NCI-H2171 treated with DMSO at 0.1 percent for 48 hours (cell line): Measurements from ENCODE around the gene DCTN3.

Source experiments
- DNase-seq: peaks from one replicate; lab custom pipeline; 2025; lab: John Stamatoyannopoulos, UW

Gene DCTN3

GRCh38 chr9:34623374-34624235 is 3.3 kb upstream of the DCTN3 start:
- DNase-seq = no peak

GRCh38 chr9:34615132-34615531 is 5.2 kb downstream of the DCTN3 start:
- DNase-seq = no peak

- DNase-seq = peak; percentile 47
These were observed 7.4 kb downstream of the DCTN3 start for GRCh38 chr9:34612788-34613390.

GRCh38 chr9:34611811-34612787 is 8.2 kb downstream of the DCTN3 start, which contains the start of gene RPP25L:
Gene RPP25L, minus strand, starts transcription at chr9:34612097. Its CDS starts 801 bp downstream, at chr9:34611296.
- peak; percentile 43 for DNase-seq

GRCh38 chr9:34611251-34611810 is 9.0 kb downstream of the DCTN3 start:
- no peak for DNase-seq

- no peak for DNase-seq
These were observed 9.7 kb downstream of the DCTN3 start for GRCh38 chr9:34610434-34611206.

GRCh38 chr9:34607331-34607730 is 13.0 kb downstream of the DCTN3 start:
- DNase-seq = no peak

- DNase-seq = no peak
These were observed 13.4 kb downstream of the DCTN3 start for GRCh38 chr9:34606905-34607304.

- no peak for DNase-seq
These were observed 14.1 kb downstream of the DCTN3 start for GRCh38 chr9:34606190-34606589.

GRCh38 chr9:34603610-34604231 is 16.6 kb downstream of the DCTN3 start:
- DNase-seq = peak; percentile 48

GRCh38 chr9:34601937-34602573 is 18.2 kb downstream of the DCTN3 start:
- DNase-seq = no peak

GRCh38 chr9:34600908-34601307 is 19.4 kb downstream of the DCTN3 start:
- DNase-seq = no peak

GRCh38 chr9:34599546-34599945 is 20.7 kb downstream of the DCTN3 start:
- DNase-seq = no peak

- no peak for DNase-seq
These were observed 26.1 kb downstream of the DCTN3 start for GRCh38 chr9:34594177-34594576.

- DNase-seq = peak; percentile 14
These were observed 27.2 kb downstream of the DCTN3 start for GRCh38 chr9:34592895-34593601.

- no peak for DNase-seq
These were observed 28.1 kb downstream of the DCTN3 start for GRCh38 chr9:34591917-34592866.

GRCh38 chr9:34591248-34591916 is 28.9 kb downstream of the DCTN3 start:
- DNase-seq = peak; percentile 21
